ENCODE data around the gene SHISA5.

DNA sequence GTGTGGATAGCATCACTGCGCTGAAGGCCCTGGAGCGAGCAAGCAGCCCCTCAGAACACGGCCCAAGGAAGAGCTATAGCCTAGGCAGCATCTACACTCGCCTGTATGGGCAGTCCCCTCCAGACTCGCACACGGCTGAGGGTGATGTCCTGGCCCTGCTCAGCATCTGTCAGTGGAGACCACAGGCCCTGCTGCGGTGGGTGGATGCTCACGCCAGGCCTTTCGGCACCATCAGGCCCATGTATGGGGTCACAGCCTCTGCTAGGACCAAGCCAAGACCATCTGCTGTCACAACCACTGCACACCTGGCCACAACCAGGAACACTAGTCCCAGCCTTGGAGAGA lies 36.9 kb downstream of the SHISA5 start:
- TF ChIP-seq, protein P1, sequence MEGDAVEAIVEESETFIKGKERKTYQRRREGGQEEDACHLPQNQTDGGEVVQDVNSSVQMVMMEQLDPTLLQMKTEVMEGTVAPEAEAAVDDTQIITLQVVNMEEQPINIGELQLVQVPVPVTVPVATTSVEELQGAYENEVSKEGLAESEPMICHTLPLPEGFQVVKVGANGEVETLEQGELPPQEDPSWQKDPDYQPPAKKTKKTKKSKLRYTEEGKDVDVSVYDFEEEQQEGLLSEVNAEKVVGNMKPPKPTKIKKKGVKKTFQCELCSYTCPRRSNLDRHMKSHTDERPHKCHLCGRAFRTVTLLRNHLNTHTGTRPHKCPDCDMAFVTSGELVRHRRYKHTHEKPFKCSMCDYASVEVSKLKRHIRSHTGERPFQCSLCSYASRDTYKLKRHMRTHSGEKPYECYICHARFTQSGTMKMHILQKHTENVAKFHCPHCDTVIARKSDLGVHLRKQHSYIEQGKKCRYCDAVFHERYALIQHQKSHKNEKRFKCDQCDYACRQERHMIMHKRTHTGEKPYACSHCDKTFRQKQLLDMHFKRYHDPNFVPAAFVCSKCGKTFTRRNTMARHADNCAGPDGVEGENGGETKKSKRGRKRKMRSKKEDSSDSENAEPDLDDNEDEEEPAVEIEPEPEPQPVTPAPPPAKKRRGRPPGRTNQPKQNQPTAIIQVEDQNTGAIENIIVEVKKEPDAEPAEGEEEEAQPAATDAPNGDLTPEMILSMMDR (IDR thresholded peaks at IDR 0.05; ENCODE audit: low read depth, low read length), result no peak
- no peak for TF ChIP-seq EZH2phosphoT487 (IDR thresholded peaks at IDR 0.05; ENCODE audit: low read depth)
